ENCODE measurements around the gene MAPT.

Gene MAPT

DNA sequence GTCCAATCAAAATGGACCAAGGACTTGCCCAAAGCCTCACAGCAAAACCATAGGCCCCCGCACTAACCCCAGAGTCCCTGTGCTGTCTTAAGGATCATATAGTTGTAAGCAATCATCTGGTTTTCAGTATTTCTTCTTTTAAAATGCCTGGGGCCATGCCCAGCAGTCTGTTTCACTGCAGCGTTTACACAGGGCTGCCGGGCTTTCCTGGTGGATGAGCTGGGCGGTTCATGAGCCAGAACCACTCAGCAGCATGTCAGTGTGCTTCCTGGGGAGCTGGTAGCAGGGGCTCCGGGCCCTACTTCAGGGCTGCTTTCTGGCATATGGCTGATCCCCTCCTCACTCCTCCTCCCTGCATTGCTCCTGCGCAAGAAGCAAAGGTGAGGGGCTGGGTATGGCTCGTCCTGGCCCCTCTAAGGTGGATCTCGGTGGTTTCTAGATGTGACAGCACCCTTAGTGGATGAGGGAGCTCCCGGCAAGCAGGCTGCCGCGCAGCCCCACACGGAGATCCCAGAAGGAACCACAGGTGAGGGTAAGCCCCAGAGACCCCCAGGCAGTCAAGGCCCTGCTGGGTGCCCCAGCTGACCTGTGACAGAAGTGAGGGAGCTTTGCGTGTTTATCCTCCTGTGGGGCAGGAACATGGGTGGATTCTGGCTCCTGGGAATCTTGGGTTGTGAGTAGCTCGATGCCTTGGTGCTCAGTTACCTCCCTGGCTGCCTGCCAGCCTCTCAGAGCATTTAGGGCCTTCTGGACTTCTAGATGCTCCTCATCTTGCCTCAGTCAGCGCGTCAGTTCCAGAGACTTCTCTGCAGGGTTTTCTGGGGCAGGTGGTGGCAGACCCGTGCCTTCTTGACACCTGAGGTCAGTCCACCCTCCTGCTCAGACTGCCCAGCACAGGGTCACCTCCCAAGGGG, 79.8 kb downstream of the MAPT start:
- peaks cover 0 to 20% (median 16%) of the 10 kb centered on the region in 11 experiments; a peak in 17 of 22 replicates for H3K9me3 ChIP-seq (replicated peaks in 1 of 11)
- H3K4me1 ChIP-seq: peaks cover 23 to 62% (median 56%) of the 10 kb centered on the region in 10 experiments
- peaks cover 0 to 7% (median 0%) of the 10 kb centered on the region in 11 experiments; a peak in 2 of 22 replicates for H4K20me1 ChIP-seq
- H3K36me3 ChIP-seq: no peaks in the 10 kb centered on the region
- peak overlapping the region; percentile 43 to 98 (median 92) for H3K4me2 ChIP-seq
- H3K27ac ChIP-seq: peak overlapping the region in 8 of 11 experiments; percentile 46 to 72 (median 64); a peak in 16 of 22 replicates
- no peaks in the 10 kb centered on the region for H3K27me3 ChIP-seq
- peak overlapping the region in 3 of 10 experiments; percentile 5 to 20 (median 18); a peak in 1 of 20 replicates for H3K4me3 ChIP-seq
- peak overlapping the region in 8 of 11 experiments; percentile 16 to 60 (median 38); a peak in 11 of 22 replicates for H3K9ac ChIP-seq
- TF ChIP-seq Cebpa-rat (IDR thresholded peaks at IDR 0.05): no peak

DNA sequence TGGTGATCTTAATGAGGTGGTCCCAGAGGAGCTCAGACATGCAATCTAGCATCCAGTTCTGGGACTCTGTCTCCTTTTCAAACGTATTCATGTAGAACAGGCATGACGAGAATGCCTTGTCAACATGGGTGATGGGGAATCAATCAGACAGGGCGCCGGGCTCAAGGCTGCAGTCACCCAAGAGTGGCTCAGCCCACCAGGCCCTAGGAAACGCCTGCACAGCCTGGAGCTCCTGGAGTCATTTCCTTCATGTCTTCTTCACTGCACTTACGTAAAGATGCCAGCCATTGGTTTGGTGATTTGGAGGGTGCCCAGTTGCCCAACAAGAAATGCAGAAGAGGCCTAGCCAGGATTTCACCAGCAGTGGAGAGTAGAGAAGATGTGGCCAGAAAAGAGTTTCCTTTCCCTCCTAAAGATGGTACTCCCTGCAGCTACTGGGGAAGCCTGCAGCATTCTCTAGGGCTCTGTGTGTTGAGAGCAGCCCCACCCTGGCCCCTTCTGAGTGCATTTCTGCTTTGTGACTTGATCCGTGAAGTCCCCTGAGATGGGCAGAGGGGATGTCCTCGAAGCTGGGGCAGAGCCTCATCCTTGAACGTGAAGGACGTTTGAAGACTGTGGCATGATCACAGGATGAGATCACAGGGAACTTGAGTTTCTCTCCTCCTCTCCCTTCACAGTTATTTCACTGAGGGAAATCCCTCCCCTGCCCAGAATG, 80.7 kb downstream of the MAPT start:
- peak overlapping the region; percentile 43 to 98 (median 92) for H3K4me2 ChIP-seq
- peak in 3 of 11 experiments; percentile 22 to 68 (median 29); a peak in 1 of 22 replicates for TF ChIP-seq Cebpa-rat (IDR thresholded peaks at IDR 0.05)
- peaks cover 0 to 20% (median 16%) of the 10 kb centered on the region in 11 experiments; a peak in 17 of 22 replicates for H3K9me3 ChIP-seq (replicated peaks in 1 of 11)
- peaks cover 0 to 7% (median 0%) of the 10 kb centered on the region in 11 experiments; a peak in 2 of 22 replicates for H4K20me1 ChIP-seq
- peak overlapping the region in 8 of 11 experiments; percentile 32 to 63 (median 45); a peak in 13 of 22 replicates for H3K9ac ChIP-seq
- H3K36me3 ChIP-seq: no peaks in the 10 kb centered on the region
- H3K27ac ChIP-seq: peak overlapping the region in 8 of 11 experiments; percentile 46 to 72 (median 64); a peak in 16 of 22 replicates
- H3K27me3 ChIP-seq: no peaks in the 10 kb centered on the region
- H3K4me3 ChIP-seq: peak overlapping the region in 7 of 10 experiments; percentile 11 to 44 (median 26); a peak in 7 of 20 replicates
- H3K4me1 ChIP-seq: peaks cover 23 to 62% (median 56%) of the 10 kb centered on the region in 10 experiments

DNA sequence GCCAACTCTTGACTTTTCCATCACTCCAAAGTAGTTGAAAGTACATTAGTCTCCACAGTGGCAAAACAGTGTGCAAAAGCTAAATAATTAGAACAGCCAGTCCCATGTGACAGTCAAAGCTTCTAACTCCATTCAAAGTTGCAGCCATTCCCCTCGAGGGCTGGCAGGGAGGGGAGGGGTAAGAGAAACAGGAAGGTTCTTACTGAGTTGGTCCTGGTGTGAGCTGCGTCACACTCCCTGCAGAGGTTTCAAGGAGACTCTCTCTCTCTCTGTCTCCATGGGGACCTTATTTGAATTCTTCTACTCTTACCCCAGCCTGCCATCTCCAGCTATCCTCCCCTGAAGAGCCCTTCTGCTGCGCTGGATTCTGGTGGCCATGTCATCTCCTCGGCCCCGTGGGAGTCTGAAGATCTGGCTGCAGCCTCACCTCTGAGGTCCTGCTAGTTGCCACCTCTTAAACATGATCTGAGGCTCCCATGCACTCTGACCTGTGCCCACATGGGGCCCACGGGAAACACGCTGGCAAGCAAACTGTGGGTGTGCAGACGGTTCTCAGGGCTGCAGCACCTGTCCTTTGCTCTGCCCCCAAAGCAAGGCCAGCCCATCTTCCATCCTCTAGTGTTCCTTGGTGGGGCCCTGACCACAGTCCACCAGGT, 81.4 kb downstream of the MAPT start:
- H3K9ac ChIP-seq: peak overlapping the region in 8 of 11 experiments; percentile 32 to 63 (median 45); a peak in 13 of 22 replicates
- H3K4me1 ChIP-seq: peaks cover 23 to 62% (median 56%) of the 10 kb centered on the region in 10 experiments

DNA sequence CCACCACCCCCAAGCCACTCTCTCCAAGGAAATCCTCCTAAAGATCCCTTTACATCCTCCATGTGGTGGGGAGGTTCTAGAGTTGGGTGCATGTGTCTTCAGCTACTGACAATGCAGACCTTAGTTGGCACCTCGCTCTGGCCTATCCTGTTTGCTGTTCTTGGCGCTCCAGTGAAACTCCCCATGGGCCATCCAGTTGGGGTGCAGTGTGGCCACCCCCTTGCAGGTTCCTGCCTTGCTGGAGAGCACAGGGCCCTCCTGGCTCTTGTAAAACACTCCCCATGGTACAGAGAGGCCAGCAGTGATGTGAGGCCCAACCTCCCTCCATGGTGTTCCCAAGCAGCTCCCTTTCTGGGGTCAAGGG, 82.0 kb downstream of the MAPT start:
- Histone ChIP-seq H3K27me3 (no peaks in the 10 kb centered on the region), H3K4me1 (peaks cover 23 to 62% (median 56%) of the 10 kb centered on the region in 10 experiments), H3K9me3 (replicated peaks in 1 of 11) (peaks cover 0 to 14% (median 12%) of the 10 kb centered on the region in 11 experiments; a peak in 17 of 22 replicates), H3K9ac (peak overlapping the region in 4 of 11 experiments; percentile 45 to 63 (median 53); a peak in 4 of 22 replicates), H3K27ac (peak overlapping the region in 7 of 11 experiments; percentile 46 to 72 (median 61); a peak in 10 of 22 replicates), H3K4me3 (peak overlapping the region in 4 of 10 experiments; percentile 11 to 44 (median 29); a peak in 2 of 20 replicates), H3K36me3 (no peaks in the 10 kb centered on the region), H3K4me2 (peak overlapping the region; percentile 43 to 98 (median 92)), H4K20me1 (peaks cover 0 to 7% (median 0%) of the 10 kb centered on the region in 11 experiments; a peak in 2 of 22 replicates)
- no peak for TF ChIP-seq Cebpa-rat (IDR thresholded peaks at IDR 0.05)

More for the DNA sequence above, 81.4 kb downstream of the MAPT start:
- Histone ChIP-seq H3K27ac (peak overlapping the region in 8 of 11 experiments; percentile 46 to 72 (median 61); a peak in 15 of 22 replicates), H3K27me3 (no peaks in the 10 kb centered on the region), H3K4me2 (peak overlapping the region; percentile 43 to 98 (median 92)), H3K36me3 (no peaks in the 10 kb centered on the region), H3K4me3 (peak overlapping the region in 7 of 10 experiments; percentile 8 to 44 (median 21); a peak in 9 of 20 replicates), H4K20me1 (peaks cover 0 to 7% (median 0%) of the 10 kb centered on the region in 11 experiments; a peak in 2 of 22 replicates), H3K9me3 (replicated peaks in 1 of 11) (peaks cover 0 to 16% (median 14%) of the 10 kb centered on the region in 11 experiments; a peak in 17 of 22 replicates)
- no peak for TF ChIP-seq Cebpa-rat (IDR thresholded peaks at IDR 0.05)

DNA sequence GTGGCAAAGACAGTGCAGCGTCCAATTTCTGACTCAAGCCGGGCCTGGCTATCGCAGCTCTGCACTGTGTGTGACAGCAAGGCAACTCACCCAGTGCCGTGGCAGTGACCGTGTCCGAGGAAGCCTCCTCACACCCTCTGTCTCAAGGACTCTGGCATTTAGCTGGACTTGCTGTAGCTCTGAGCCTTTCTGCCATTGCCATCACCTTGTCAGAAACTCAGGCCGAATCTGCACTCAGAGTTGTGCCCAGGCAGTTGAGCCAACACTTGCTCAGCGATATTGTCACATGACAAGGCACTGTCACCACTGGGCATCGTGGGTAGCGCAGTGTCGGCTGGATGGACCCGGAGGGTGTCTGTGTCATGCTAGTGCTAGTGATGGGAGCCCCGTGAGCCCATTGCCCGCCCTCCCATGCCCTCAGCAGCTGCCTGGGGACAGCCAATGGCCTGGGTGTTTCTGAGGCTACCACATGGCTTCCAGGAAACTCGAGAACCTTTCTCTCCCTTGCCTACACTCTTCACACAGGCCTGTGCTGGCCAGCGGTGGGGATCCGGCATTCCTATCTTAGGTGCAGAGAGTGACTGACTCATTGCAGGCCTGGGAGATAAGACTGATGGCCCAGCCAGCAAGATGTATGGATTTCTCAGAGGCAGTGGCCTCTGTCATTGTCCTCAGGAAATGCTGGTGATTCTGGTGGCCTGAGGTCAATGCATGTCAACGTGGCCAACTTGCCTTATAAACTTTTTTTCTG, 82.6 kb downstream of the MAPT start:
- H3K4me1 ChIP-seq: peaks cover 23 to 62% (median 56%) of the 10 kb centered on the region in 10 experiments
- no peaks in the 10 kb centered on the region for H3K36me3 ChIP-seq
- no peak for TF ChIP-seq Cebpa-rat (IDR thresholded peaks at IDR 0.05)
- H3K4me2 ChIP-seq: peak overlapping the region; percentile 43 to 98 (median 92); a peak in 19 of 22 replicates
- H3K27ac ChIP-seq: peak overlapping the region in 3 of 11 experiments; percentile 61 to 72 (median 70); a peak in 3 of 22 replicates
- peaks cover 0 to 7% (median 0%) of the 10 kb centered on the region in 11 experiments; a peak in 2 of 22 replicates for H4K20me1 ChIP-seq
- no peaks in the 10 kb centered on the region for H3K27me3 ChIP-seq
- peaks cover 0 to 10% (median 6%) of the 10 kb centered on the region in 11 experiments; a peak in 16 of 22 replicates for H3K9me3 ChIP-seq (replicated peaks in 1 of 11)
- no peak overlapping the region for H3K4me3 ChIP-seq
- no peak overlapping the region for H3K9ac ChIP-seq

DNA sequence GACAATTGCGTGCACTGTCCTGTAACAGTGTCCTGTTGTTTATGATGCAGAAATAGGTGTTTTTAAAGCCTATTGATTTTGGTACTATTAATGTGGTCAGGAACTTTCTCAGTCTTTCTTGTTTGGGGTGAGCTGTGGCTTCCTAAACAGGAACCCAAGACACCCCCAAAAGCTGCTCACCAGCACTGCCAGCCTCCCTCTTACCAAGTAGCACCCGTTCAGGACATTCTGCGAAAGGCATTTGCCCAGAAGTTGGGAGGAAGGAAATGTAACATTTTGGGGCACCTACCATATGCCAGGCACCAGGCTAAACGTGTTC, 83.1 kb downstream of the MAPT start:
- Histone ChIP-seq H3K4me2 (peak overlapping the region in 8 of 11 experiments; percentile 80 to 98 (median 94); a peak in 9 of 22 replicates), H4K20me1 (peaks cover 0 to 7% (median 0%) of the 10 kb centered on the region in 11 experiments; a peak in 2 of 22 replicates), H3K27me3 (no peaks in the 10 kb centered on the region), H3K36me3 (no peaks in the 10 kb centered on the region), H3K4me3 (no peak overlapping the region), H3K9me3 (replicated peaks in 1 of 11) (peaks cover 0 to 4% (median under 1%) of the 10 kb centered on the region in 11 experiments; a peak in 12 of 22 replicates), H3K4me1 (peaks cover 23 to 58% (median 54%) of the 10 kb centered on the region in 10 experiments), H3K9ac (no peak overlapping the region), H3K27ac (no peak overlapping the region)
- no peak for TF ChIP-seq Cebpa-rat (IDR thresholded peaks at IDR 0.05)

DNA sequence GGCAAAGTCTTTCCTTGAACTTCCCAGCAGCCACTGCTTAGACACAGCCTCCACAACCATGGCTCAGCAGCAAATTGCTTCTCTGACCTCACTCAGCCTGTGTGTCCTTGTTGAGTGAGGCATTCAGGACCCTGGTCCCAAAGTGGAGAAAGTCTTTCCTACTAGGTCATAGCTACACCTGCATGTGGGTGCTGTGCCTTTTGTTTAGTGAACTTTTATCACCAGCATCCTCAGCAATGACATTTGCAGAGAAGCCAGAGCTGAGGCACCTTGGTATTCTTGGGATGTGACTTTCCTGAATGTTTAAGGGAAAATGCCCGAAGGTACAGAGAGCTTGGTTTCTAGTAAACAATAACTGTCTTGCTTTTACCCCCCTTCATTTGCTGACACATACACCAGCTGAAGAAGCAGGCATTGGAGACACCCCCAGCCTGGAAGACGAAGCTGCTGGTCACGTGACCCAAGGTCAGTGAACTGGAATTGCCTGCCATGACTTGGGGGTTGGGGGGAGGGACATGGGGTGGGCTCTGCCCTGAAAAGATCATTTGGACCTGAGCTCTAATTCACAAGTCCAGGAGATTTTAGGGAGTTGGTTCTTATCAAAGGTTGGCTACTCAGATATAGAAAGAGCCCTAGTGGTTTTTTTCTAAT, 83.7 kb downstream of the MAPT start:
- Histone ChIP-seq H3K9me3 (replicated peaks in 1 of 11) (no peaks in the 10 kb centered on the region), H3K4me2 (peak overlapping the region in 4 of 11 experiments; percentile 89 to 97 (median 94); a peak in 2 of 22 replicates), H4K20me1 (peaks cover 0 to 7% (median 0%) of the 10 kb centered on the region in 11 experiments; a peak in 2 of 22 replicates), H3K27ac (no peak overlapping the region), H3K9ac (no peak overlapping the region), H3K36me3 (no peaks in the 10 kb centered on the region), H3K27me3 (no peaks in the 10 kb centered on the region), H3K4me3 (no peak overlapping the region), H3K4me1 (peaks cover 23 to 52% (median 48%) of the 10 kb centered on the region in 10 experiments)
- TF ChIP-seq Cebpa-rat (IDR thresholded peaks at IDR 0.05): no peak

Data from BLaER1 treated with 17β-estradiol and CSF1 and Interleukin-3, amounts not matched to agents 10 nM and 100 nM (cell line).